Hepatocyte (in vitro differentiated cells): ENCODE data around the gene PDE11A.

ENCODE experiments used
- CTCF ChIP-seq: fragments of 200-600 bp; sonication (generic); IDR thresholded peaks from 2 replicates; pipeline ENCODE4 v1.5.1; 2016; ENCODE audit warnings: antibody characterized with exemption, mild to moderate bottlenecking; ENCODE audit not compliant: poor library complexity
- EZH2 ChIP-seq: fragments of 200-600 bp; sonication (generic); IDR thresholded peaks from 2 replicates; pipeline ENCODE4 v1.6.1; 2016; ENCODE audit warnings: antibody characterized with exemption, mild to moderate bottlenecking, borderline replicate concordance

- TF ChIP-seq CTCF (no peak), EZH2 (no peak)
These were observed 275.7 kb downstream of the PDE11A start for GRCh38 chr2:177796654-177797415.
